ENCODE measurements around the gene GXYLT1.

DNA sequence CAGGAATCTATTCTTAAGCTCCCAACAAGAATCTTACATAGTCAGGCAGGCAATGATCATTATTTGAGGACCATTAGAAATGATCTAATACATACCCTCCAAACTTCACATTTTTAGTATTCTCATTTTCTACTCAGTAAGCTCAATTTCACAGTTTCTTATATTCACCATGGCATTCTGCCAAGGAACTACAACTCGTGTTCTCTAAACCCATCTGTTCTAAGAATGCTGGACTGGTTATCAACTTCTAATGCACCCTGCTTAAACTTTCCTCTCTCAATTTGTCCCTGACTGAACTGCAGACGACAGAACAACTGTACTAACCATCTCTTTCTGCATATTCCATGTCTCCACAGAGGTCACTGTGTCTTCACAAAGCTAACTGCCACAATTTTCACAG is 58.6 kb downstream of the GXYLT1 start:
- TF ChIP-seq POLR2AphosphoS5 (IDR thresholded peaks at IDR 0.05; ENCODE audit: borderline replicate concordance, low read depth, low read length), result no peak
- TF ChIP-seq EZH2 (IDR thresholded peaks at IDR 0.05), result no peak
